GM11168 (cell line): ENCODE data around the gene DOCK9.

Experiments used
- in situ Hi-C: fragments of 300-500 bp; cut with MboI; formaldehyde crosslinking; loops from one replicate; pipeline ENCODE4 v1.12.0; 2022; ENCODE audit warnings: low sequenced_read_pairs; ENCODE audit not compliant: unreplicated experiment

DOCK9 gene, protein sequence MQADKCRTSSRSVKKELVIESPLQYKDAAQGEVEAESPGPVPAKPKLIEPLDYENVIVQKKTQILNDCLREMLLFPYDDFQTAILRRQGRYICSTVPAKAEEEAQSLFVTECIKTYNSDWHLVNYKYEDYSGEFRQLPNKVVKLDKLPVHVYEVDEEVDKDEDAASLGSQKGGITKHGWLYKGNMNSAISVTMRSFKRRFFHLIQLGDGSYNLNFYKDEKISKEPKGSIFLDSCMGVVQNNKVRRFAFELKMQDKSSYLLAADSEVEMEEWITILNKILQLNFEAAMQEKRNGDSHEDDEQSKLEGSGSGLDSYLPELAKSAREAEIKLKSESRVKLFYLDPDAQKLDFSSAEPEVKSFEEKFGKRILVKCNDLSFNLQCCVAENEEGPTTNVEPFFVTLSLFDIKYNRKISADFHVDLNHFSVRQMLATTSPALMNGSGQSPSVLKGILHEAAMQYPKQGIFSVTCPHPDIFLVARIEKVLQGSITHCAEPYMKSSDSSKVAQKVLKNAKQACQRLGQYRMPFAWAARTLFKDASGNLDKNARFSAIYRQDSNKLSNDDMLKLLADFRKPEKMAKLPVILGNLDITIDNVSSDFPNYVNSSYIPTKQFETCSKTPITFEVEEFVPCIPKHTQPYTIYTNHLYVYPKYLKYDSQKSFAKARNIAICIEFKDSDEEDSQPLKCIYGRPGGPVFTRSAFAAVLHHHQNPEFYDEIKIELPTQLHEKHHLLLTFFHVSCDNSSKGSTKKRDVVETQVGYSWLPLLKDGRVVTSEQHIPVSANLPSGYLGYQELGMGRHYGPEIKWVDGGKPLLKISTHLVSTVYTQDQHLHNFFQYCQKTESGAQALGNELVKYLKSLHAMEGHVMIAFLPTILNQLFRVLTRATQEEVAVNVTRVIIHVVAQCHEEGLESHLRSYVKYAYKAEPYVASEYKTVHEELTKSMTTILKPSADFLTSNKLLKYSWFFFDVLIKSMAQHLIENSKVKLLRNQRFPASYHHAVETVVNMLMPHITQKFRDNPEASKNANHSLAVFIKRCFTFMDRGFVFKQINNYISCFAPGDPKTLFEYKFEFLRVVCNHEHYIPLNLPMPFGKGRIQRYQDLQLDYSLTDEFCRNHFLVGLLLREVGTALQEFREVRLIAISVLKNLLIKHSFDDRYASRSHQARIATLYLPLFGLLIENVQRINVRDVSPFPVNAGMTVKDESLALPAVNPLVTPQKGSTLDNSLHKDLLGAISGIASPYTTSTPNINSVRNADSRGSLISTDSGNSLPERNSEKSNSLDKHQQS (N-terminal part only)

DNA sequence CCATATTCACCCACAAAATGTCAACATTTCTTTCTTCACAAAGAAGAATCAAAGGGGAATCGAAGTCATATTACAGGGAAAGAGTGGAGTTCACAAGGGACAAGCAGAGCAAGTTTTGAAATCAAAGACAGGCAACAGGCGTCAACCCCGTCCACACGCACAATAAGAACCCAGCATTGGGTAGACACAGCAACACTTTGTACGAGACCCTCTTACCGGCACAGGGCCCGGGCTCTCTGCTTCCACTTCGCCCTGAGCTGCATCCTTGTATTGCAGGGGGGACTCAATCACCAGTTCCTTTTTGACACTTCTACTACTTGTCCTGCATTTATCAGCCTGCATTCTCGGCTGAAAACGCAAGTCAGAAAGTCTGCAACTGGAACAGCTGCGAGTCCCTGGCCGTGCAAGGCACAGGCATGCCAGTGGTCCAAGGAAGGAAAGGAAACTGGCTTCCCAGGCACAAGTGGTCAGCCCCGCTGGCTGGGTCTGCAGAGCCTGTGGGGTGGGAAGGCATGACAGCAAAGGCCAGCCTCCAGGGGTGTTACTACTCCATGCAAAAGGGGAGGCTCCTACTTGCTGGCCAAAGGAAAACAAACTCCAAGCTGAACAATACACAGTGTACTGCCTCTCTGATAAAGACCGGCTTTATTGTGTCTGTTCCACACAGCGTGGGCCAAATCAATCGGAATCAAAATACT lies at the start of gene DOCK9:
TSS of gene DOCK9 (minus strand) at position 497 of the 698 bp plus-strand sequence. CDS start at position 342, 155 bp downstream.
- in situ Hi-C loops = no loop called here

DNA sequence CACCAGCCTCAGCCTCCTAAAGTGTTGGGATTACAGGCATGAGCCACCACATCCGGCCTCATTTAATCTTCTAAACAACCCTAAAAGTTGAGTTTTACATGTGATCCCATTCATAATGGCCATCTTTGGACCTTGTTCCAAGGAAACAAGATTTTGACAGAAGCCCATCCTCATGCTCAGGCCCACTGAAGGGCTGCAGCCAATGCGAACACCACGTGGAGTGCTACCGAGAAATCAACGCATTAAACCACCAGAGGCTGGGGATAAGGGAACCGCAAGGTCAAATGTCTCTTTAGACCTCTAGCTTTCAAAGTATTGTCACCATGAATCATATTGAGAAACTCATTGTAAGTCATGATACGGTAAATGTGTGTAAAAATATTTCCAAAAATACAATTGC lies 49.4 kb upstream of the DOCK9 start:
- in situ Hi-C loops = no loop called here

DNA sequence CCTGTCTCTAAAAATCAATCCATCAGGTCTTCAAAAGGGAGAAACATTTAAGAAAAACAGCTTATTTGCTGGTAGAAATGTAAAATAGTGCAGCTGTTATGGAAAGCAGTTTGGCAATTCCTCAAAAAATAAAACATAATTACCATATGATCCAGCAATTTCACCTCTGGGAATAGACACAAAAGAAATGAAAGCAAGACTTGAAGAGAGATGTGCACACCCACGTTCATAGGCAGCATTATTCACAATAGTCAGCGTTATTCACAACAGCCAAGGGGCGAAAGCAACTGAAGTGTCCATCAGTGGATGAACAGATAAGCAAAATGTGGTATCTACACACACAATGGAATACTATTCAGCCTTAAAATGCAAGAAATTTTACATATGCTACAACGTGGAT lies 45.1 kb upstream of the DOCK9 start:
- in situ Hi-C loops = no loop called here

DNA sequence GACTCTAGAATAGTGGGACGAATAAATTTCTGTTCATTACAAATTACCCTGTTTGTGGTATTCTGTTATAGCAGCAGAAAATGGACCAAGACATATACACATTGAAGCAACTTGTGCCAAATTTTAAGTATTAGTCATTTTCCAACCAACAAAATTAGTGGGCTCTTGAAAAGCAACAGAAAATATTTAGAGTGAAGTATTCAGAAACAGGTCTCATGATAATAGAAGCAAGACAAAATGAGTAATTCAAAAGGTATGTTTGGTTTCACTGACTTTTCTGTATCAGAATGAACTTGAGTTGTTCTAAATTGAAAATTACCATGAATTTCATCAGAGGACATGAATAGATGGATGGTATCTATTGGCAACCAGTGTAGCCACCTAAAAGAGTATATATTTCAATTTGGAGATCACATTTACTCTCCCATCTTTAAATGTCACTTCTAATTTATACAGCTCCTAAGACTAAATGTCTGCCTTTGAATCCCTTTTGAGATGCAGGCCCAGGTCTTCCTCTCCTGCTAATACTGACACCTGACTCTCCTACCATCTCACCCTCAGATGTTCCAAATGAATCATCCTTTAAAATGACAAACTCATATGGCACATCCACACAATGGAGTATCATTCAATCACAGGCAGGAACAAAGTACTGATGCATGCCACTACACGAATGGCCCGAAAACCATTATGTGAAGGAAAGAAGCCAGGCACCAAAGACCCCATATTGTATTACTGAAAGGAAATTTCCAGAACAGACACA lies 40.7 kb upstream of the DOCK9 start:
- in situ Hi-C loops = no loop called here

DNA sequence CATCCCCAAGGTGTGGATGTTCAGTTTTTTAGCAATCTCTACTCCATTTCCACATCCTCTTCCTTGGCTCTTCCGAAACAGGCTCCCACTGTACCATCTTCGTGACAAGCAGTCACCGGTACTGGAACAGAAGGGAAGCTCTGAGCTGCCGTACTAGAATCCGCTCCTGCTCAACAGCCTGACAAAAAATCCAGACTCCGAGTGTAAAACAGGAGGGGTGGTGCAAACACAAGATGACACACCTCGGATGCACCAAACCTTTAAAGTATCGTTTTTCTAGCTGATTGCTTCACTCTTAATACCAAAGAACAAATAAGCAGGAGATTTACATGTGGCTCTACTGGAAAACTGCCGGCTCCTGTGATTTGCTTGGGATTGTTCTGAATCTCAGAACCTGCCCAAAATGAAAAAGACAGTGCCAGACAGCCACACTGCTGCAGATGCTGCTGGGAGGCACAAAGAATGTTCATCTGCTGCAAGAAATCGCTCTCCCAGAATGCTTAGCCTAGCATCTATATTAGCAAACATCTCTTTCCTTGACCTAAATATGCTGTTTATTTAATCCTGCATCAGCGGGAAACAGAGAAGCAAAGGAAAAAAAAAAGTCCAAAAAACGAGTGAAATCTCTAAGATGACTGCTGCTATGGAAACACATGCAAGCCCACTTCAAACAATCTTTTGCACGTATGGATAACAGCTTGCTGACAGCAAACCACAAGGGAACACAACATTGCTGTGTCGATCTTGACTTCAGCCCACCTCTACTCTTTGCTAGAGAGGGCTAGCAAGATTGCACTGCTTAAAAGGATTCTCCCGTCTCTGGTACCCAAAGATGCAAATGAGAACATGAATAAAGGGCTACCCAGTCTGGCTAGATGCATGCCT lies 38.0 kb upstream of the DOCK9 start:
- in situ Hi-C loops = no loop called here

DNA sequence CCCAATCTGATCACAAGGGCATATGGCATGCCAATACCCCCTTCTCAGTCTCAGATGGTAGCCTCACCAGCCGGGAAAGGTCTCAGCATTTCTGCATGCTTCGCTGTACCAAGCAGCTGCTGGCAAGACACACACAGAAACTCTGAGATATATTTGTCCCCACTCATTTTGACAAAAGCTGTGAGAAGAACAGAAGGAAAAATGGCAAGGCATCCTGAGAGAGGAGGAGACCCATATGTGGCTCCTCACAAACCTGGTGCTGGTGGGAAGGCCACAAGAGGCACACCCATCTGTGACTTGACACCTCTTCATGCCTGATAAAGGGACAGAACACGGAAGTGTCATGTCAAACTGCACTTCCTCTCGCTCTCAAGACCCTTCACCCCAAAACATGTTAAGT lies 36.7 kb upstream of the DOCK9 start:
- in situ Hi-C loops = no loop called here

DNA sequence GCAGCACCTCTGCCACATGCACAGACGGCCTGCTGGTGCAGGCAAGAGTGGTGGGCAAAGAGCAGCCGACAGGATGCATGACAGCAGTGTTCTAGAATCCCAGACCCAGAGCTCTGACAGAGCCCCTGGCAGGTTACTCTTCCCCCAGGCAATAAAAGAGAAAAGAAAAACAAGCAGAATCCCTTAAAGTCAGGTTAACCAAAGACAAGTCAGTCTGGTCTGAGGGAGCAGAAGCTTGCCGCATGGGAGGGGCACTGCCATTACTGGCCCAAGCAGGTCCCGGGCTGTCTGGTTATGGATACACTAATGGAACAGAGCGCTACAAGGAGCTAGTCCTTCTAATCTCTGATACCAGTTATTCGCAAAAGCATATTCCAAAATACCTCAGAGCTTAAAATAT lies 36.1 kb upstream of the DOCK9 start:
- in situ Hi-C loops = no loop called here

DNA sequence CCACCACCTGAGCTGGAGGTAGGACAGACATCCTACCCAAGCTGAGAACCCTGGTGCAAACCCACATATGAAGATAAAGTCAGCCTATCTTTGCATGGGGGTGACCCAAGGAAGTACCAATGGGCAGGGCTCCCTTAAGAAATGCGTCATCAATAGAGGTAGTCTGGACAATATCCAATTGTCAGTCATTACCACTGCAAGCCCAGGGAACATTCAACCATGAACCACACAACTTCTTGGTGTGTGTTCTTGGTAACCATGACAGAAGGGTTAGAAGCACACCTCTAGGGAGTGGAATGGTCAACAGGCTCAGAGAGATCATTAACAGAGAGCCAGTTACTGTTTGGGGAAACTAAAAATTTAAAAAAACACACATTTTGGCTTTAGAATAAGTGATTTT lies 34.7 kb upstream of the DOCK9 start:
- in situ Hi-C loops = no loop called here

DNA sequence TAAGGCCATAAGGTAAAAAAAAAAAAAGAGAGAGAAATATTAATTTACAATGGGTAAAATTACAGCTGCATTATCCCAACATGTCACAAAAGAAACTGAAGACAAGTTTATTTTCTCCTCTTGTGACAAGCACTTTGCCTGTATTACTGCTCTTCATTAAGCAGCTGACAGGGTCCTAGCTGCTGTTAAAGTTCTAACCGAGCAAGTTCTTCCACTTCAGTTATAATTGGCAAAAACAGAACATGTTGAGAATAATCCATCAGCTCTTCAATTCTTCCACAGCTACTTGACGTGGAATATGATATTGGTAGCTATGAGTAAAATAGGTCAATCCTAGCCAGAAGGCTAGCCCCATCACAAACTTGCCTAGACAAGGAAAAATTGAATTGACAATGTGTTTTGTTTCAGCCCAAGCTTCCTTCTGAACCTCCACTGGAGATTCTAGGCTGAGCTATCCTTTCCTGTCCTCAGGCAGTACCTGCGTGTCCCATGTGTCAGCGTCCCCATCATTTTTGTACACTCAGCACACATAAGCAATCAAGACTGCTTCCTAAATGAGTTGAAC lies 32.2 kb upstream of the DOCK9 start:
- in situ Hi-C loops = no loop called here

DNA sequence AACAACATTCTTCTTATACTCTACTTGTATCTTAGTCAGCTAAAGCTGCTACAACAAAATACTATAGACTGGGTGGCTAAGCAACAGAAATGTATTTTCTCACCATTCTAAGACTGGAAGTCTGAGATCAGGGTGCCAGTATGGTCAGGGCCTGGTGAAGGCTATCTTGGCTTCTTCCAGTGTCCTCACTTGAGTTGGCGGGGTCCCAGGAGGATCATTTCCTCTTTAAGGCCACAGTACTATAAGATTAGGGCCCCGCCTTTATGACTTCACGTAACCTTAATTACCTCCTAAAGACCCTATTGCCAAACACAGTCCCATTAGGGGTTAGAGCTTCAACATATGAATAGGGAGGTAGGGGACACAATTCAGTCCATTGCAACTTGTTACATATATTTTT lies 30.7 kb upstream of the DOCK9 start:
- in situ Hi-C loops = no loop called here

DNA sequence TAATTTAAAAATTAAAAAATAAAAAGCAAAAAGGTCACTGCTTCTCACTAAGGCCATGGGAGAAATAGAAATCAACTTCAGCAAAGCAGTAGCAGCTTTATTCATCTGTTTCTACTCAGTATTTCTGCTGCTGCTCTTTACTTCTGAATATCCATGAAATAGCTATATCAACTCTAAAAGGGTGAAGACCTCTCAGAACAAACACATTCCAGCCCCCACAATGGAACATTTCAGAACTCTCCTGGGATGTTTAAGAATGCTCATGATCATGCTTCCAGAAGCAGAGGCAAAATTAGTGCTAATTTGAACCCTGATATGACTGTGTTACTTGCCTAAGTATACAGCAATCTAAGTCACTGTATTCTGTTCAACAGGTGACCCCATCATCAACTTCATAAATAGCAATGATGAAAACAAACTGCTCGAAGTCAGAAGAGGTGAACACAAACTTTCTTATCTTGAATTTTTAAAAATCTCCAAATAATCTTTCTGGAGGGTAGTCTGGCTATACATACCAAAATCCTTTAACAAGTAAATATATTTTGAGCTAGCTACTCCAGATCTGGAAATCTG lies 29.6 kb upstream of the DOCK9 start:
- in situ Hi-C loops = no loop called here

DNA sequence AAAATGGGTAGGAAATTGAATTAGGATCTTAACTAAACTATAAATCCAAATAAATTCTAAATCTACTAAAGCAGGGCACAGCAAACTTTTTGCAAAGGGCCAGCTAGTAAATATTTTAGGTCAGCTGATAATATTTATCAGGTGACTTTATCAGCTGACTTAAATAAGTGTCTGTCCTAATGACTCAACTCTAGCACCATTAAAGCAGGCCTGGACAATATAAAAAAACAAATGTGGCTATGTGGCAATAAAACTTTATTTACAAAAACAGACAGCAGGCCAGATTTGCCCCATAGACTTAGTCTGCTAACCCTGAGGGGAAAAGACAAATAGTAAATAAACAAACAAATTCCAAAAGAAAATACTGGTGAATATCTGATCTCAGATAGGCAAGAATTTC lies 27.7 kb upstream of the DOCK9 start:
- in situ Hi-C loops = no loop called here

DNA sequence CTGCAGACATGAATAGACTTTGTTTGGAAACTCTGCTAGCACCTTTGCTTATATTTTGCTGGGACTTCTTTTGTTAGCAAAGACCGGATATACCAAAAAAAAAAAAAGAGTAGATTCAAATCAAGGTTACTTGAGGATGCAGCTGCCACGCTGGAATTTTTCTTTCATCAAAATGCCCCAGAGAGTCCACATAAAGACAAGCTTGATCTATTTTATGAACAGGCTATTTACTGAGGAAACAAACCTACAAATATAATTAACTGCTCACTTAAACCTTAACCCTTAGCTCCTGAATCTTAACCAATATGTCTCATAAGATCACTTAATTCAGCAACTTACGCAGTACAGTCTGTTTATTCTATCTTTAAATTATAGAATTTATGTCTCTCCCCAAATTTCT lies 27.1 kb upstream of the DOCK9 start:
- in situ Hi-C loops = no loop called here

DNA sequence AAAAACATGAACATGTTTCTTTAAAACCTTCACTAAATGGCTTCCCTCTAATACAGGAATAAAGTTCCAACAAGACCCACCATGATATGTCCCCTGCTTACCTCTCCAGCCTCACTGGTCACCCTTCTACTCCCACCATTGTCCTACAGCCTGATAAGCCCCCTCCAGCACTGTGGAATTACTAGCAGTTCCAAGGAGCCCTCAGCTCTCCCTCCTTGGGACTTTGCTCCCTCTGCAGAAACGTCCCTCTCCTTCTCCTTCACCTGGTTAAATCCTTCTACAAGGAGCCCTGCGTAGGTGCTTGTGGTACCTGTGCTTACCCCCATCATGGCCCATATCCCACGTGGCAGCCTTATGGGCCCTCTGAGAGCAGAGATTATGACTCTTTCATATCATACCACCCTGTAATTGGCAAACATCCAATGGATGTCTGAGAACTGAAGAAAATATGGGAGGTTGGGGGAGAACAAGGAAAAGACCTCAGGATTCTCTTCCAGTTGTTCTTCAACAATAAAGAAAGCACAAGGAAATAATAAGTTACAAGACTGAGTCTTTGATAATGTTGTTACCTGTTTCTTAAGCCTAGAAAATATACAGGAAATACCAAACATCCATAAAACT lies 26.1 kb upstream of the DOCK9 start:
- in situ Hi-C loops = no loop called here

DNA sequence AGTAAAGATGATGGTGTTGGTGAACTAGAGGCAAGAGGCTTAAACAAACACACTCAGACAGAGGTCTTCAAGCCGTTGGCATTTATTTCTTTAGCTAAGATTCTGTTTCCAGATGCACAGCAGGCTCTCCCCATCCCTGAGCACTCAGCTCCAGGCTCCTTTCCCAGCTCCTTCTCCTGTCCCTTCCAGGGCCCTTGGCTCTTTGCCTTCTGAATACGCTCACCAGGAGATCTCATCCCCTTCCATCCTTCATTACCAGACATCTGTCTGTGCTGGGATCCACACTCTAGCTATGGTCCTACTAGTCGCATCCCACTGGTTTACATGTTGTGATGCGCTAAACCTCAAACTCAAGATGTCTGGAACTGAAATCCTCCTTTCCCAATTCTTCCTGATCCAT lies 25.3 kb upstream of the DOCK9 start:
- in situ Hi-C loops = no loop called here

DNA sequence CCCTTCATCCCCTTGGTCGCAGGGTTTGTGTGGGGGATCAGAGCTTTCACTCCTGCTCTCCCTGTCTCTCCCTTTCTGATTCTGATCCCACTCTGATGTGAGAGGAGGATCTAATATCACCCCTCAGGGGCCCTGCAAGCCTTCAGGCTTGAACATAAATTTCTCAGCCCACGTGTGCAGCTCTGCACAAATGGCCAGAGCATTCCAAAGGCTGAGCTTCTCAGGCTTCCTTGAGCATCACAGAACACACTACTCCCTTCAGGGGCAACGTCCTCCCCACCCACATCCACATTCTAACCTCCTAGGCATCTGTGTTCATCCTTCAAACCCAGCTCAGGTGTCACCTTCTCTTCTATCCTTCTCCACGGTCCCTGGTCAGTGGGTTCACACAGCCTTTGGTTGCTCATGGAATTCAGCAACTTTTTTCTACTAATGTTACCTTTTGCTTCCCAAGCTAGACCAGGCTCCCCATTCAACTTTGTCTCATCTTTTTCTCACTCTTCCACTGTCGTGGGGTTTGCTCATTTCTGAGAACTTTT lies 24.4 kb upstream of the DOCK9 start:
- in situ Hi-C loops = no loop called here

DNA sequence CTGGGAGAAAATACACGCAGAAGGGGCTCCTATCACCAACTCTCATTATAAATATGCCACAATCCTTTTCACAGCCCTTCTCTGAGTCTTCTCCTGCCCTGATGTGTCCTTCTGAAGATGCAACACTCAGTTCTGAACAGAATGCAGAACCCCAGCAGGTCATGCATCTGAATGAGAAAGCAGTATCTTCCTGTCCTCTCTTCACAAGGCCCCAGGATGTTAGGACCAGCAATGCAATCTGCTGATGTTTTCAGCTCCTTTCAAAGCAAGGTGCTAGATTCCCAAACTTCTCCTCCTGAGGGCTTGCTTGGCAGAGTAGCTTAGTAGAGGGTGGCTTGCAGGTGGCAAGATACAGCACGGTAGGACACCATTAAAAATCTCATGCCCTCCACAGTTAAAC lies 22.3 kb upstream of the DOCK9 start:
- in situ Hi-C loops = no loop called here
